Activated T-helper 1 cell treated with Interleukin-2 at 50 U/mL for 16 hours (primary cell): ENCODE results near the gene TFAP2E.

ENCODE experiments used
- DNase-seq: peaks from one replicate; pipeline ENCODE4 v3.0.0-alpha.2; 2020; ENCODE audit warnings: low read depth

TFAP2E gene

DNA sequence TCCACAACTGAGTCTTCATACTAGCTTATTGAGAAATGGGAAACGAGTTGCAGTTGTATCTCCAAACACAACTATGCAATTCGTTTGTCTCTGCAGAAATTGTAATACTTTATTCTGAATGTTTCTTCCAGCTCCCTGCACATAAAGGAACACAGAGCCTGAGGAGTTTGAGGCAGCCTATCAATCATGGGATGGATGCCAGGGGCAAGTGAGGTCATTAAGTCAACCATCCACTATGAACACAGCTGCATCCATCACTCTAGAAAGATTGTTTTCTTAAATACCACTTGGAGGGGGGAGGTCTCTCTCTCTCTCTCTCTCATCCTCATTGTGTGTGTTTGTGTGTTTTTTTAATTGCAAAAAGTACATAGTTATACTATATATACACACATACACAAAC, 71.1 kb downstream of the TFAP2E start:
- no peak for DNase-seq
